ENCODE measurements around the gene ITGA8. TPM values are rescaled to one million over a fixed set of nuclear protein-coding genes. Genes with fewer than 3 reads are reported as not detected.

The ITGA8 gene
- 64.9 TPM for total RNA-seq

GRCh38 chr10:15719899-15720634 lies at the start of gene ITGA8:
Gene ITGA8, minus strand, starts transcription at chr10:15719922. Its CDS starts 151 bp downstream, at chr10:15719771.

Other genes with a start within 250 kb of the ITGA8 start
- 36.3 TPM for gene MINDY3, start 140.6 kb upstream of the ITGA8 start, total RNA-seq

Measured in metanephros (tissue), 1 donor.